Endometrial microvascular endothelial cells (primary cell): ENCODE measurements around the gene ADAT1. TPM values are rescaled to one million over a fixed set of nuclear protein-coding genes. Genes with fewer than 3 reads are reported as not detected.
"Not testable (repeated sequence)": the region's sequence is repeated elsewhere in the genome, so short reads cannot be mapped to it uniquely, and the experiment has no call there.

Experiments
- in situ Hi-C: cut with HindIII; loops from 2 replicates; pipeline ENCODE4 v1.10.0; 2017; ENCODE audit warnings: low sequenced_read_pairs, low pct_unique_long_range_greater_than_20kb; ENCODE audit errors: inconsistent ontology term
- total RNA-seq: library from RNA; depleted of rRNA; stranded (reverse); fragments of >200 nt; gene quantifications from one replicate; pipeline ENCODE4 v1.2.3, GENCODE V29; 2015; ENCODE audit errors: inconsistent ontology term

The ADAT1 gene
- total RNA-seq, 1 donor from 2014 or later, result 58.7 TPM

DNA sequence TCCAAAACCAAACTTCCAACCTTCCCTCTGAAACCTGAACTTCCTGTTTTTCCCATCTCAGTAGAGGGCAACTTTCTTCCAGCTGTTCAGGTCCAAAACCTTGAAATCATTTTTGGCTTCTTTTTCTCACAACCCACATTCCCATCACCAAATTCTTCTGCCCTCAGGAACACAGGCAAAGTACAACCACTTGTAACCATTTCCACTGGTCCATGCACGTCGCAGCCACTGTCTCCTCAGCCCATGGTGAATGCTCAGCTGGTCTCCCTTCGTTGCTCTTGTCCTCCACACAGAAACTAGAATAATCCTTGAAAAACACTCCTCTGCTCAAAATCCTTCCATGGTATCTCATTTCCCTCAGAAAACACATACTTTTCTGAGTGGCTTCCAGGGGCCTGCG is 3.7 kb upstream of the ADAT1 start:
- in situ Hi-C loops, result no loop called here

DNA sequence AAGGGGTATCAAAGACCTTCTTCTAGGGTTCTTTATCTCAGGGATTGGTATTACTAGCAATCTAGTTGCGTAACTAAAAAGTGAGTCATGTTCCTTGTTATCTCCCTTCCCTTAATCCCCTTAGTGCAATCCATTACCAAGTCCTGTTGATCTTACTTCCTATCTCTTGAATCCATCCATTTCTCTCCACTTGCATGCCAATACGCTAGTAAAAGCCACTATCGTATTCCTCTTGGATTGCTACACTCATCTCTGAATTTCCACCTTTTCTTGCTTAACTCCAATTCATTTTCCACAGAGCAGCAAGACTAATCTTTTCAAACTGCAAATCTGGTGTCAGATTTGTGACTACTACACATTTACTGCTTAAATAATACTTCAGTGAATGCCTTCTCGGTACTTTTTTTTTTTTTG is 1.8 kb upstream of the ADAT1 start:
- in situ Hi-C loops, result no loop called here

DNA sequence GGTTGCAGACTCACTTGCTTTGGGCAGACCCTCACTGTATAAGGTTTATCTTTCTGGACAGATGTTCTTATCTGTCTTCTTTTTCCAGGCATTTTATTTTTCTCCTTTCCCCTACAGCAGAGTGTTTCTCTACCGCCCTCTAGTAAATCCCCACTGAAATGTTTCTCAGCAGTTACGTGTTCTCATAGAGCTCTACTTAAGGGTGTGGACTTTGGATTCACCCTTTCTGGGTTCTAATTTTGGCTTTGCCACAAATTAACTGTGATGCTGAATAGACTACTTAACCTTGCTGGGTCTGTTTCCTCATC is 2.0 kb downstream of the ADAT1 start:
- in situ Hi-C loops, result no loop called here

- in situ Hi-C loops, result no loop called here
Observed at GRCh38 chr16:75620326-75621169, 2.5 kb downstream of the ADAT1 start.

DNA sequence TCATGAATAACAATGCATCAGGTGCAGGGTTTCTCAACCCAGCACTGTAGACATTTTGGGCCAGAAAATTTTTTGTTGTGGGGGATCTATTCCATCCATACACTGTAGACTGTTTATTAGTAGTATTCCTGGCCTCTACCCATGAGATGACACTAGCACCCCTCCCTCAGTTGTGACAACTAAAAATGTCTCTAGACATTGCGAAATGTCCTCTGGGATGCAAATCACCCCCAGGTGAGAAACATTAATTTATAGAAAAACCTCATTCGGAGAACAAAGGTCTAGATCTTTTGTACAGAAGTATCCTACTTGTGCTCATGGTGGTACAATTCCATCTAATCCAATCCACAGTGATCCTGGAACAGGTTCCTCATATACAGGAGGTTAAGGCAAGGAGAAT is 4.3 kb downstream of the ADAT1 start:
- in situ Hi-C loops, result no loop called here

- in situ Hi-C loops, result no loop called here
Observed at GRCh38 chr16:75617121-75617520, 6.0 kb downstream of the ADAT1 start.

- in situ Hi-C loops, result no loop called here
Observed at GRCh38 chr16:75616521-75617010, 6.5 kb downstream of the ADAT1 start.

- in situ Hi-C loops, result no loop called here
Observed at GRCh38 chr16:75615619-75616018, 7.5 kb downstream of the ADAT1 start.

- in situ Hi-C loops, result no loop called here
Observed at GRCh38 chr16:75614066-75614897, 8.8 kb downstream of the ADAT1 start.

- in situ Hi-C loops, result no loop called here
Observed at GRCh38 chr16:75606507-75606906, 16.6 kb downstream of the ADAT1 start.

- in situ Hi-C loops, result no loop called here
Observed at GRCh38 chr16:75603241-75603640, 19.8 kb downstream of the ADAT1 start.

DNA sequence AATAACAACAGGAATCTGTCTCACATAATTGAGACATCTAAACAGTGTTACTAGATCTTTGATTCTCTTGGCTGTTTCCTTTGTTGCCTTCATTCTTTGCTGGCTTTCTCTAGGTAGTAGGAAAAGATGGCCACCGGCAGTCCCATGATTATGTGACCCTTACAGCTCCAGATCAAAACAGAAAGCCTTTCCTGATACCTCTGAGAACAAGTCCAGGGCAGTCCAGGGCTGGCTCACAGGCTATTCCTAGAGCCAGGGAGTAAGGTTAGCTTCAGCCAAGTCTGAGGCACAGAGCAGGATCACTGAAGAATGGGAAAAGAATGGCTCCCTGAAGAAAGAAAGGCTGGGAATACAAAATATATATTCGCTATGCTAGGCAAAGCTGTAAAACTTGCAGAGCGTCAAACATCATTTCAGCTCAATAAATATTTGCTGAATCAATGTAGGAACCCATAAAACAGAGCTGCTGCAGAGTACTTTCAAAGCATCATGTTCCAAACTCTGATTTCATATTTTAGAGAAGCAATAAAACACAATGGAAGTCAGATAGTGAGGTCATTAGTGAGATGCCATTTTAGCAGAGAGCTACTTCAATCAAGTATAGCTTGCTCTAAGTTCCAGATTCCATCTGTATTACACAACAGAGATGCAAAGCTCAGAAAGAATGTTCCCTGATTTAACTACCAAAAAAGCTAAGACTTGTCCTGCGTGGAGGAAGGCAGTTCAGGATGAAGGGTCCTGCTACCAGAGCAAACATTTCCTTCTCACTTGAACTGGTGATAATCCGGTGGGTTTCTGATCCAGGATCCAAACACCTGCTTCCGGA is 23.4 kb downstream of the ADAT1 start:
- in situ Hi-C loops, result no loop called here

DNA sequence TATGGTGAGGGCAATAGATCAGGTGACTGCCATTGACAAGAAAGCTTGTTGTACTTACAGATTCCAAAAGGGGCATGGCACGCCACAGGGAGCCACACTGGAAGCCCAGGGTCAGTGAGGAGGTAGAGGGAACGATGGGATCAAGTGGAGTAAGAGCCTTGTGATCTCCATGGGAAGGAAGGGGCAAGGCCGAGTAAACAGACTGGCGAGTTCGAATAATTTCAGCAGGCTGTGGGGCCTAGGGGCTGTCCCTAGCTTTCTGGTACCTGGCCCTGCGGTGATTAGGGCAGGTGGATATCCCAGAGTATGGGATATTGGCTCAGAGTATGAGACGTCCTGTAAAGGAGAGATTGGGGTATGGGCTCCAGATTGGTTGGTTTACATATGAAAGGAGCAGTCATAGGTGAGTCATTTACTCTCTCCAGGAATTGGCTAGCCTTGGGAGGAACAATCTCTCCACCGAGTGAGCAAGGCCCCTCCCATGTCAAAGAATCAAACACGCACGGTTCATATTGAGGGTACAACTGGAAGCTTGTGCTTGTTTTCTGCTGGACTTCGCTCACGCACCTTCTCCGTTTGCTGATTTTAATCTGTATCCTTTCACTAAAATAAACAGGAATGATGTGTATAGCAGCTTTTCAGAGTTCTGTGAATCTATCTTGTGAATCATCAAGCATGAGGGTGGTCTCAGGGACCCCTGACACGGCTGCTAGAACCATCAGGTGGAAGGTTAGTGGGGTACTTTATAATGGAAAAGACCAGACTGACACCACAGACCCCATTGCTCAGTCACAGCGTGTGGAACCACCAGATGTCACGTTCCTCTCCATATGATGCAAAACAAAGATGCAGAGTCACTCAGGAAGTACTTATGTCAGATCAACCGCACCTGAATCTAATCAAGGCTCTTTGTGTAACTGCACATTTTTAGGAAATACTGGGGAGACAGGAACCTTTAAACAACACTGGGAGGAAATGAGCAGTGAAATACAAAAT is 29.0 kb downstream of the ADAT1 start:
- in situ Hi-C loops, result no loop called here

DNA sequence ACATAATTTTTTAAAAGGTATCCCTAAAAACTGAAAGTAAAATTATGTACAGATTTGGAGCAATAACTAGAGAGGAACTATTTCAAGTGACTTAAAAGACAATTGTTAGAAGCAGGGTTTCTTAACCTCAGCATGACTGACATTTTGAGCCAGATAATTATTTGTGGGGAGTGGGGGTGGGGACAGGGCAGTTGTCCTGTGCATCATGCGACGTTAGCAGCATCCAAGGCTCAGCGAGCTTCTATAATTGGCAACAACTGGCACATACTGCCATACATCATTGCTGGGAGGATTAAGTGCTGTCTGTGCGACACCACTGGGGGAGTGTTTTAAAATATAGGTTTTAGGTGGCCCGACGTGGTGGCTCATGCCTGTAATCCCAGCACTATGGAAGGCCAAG is 29.8 kb downstream of the ADAT1 start:
- in situ Hi-C loops, result no loop called here

DNA sequence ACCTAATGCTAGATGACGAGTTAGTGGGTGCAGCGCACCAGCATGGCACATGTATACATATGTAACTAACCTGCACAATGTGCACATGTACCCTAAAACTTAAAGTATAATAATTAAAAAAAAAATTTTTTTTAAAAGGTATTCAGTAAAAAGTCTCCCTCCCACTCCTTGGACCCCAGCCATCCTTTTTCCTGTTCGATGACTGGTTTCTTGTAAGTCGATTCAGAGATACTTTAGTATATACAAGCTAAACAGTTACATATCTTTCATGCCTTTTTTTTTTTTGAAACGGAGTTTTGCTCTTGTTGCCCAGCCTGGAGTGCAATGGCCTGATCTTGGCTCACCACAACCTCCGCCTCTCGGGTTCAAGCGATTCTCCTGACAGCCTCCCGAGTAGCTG is 31.2 kb downstream of the ADAT1 start:
- in situ Hi-C loops, result not testable (repeated sequence)

DNA sequence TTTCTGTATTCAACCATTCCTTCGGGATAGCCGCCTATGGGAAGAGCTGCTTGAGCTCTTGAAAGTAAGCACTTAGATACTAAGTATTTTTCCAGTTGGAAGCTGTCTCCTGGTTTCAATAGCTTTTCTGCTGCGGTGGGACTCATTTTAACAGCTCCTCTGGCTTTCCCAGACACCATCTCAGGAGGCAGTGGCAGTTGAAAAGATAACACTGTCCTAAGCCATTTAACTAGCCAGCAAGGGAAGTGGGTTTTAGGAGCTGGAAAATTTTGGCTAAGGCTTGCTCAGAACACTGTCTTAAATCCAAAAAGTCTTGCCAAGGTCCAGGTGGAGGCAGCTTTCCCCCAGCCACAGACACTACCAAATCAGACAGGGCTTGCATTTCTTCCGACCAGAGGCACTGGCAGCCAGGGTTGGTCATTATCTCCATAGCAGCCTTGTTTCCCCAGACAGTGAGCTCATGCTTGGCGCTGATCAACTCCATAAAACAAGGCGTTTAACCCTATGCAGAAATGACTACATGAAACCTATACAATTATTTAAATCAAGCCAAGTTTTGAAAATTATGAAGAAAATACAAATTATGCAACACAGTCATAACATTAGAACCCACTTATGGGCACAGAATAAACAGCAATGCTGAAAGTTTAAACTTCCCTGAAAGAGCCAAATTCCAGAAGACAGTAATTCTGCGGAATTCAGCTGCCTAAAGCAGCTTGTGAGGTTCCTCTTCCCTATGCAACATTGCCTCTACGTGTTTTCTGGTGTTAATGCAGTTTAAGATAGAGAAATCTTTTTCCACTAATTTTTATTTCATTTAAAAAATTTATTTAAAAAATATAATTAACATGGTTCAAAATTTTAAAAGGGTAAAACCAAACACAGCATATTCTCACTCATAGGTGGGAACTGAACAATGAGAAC is 31.9 kb downstream of the ADAT1 start:
- in situ Hi-C loops, result no loop called here

DNA sequence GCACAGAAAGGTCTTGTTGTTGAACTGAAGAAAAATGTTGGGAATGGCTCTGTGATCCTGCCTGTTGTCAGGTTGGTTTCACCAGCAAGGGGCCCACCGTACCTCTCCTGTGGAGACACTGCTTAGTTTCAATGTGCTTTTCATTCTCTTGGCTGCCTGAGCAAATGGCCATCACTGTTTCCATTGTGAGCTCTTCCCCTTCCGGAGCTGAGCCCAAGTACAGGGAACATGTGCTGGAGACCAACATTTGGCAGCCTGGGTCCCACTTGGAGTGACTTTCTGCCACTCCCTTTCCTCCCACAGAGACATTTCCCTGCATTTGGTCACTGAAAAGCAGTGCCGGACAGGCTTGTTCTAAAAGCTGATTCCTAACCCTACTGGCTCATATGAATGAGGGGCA is 33.8 kb downstream of the ADAT1 start:
- in situ Hi-C loops, result no loop called here
